ENCODE data around the gene MDC1. TPM values are rescaled to one million over a fixed set of nuclear protein-coding genes. Genes with fewer than 3 reads are reported as not detected.

MDC1 gene
- total RNA-seq, 4 donors from 2014 or later = 10.4 to 27.0 (median 16.3) TPM

Other genes with a start within 250 kb of the MDC1 start
- gene HLA-E, start 227.8 kb downstream of the MDC1 start, total RNA-seq = 100 to 1,000 TPM; 496 to 771 (median 601) TPM
- gene GNL1, start 160.8 kb downstream of the MDC1 start, total RNA-seq = 10 to 100 TPM; 33.9 to 58.9 (median 38.9) TPM
- 10 to 100 TPM in 1 of 4 donors, 1 to 10 TPM in 3; 5.5 to 10.6 (median 9.0) TPM for gene PRR3, start 160.0 kb downstream of the MDC1 start, total RNA-seq
- gene ABCF1, start 145.8 kb downstream of the MDC1 start, total RNA-seq = 10 to 100 TPM; 41.7 to 46.4 (median 45.0) TPM
- gene PPP1R10, start 100.0 kb downstream of the MDC1 start, total RNA-seq = 10 to 100 TPM; 27.2 to 68.2 (median 46.7) TPM
- gene MRPS18B, start 99.4 kb downstream of the MDC1 start, total RNA-seq = 10 to 100 TPM; 48.1 to 85.7 (median 62.4) TPM
- gene ATAT1, start 90.4 kb downstream of the MDC1 start, total RNA-seq = 10 to 100 TPM in 1 of 4 donors, 1 to 10 TPM in 3; 4.7 to 24.0 (median 7.9) TPM
- 10 to 100 TPM in 3 of 4 donors, 1 to 10 TPM in 1; 10.0 to 31.3 (median 15.5) TPM for gene C6orf136, start 70.1 kb downstream of the MDC1 start, total RNA-seq
- gene DHX16, start 44.3 kb downstream of the MDC1 start, total RNA-seq = 10 to 100 TPM; 24.3 to 48.5 (median 33.7) TPM
- 10 to 100 TPM; 25.2 to 31.0 (median 29.2) TPM for gene PPP1R18, start 30.6 kb downstream of the MDC1 start, total RNA-seq
- gene NRM, start 26.3 kb downstream of the MDC1 start, total RNA-seq = 1 to 10 TPM; 2.3 to 9.0 (median 6.8) TPM
- 100 to 1,000 TPM; 166 to 348 (median 244) TPM for gene TUBB, start 3.1 kb upstream of the MDC1 start, total RNA-seq
- gene FLOT1, start 25.4 kb upstream of the MDC1 start, total RNA-seq = 10 to 100 TPM; 28.4 to 60.8 (median 45.5) TPM
- gene IER3, start 27.3 kb upstream of the MDC1 start, total RNA-seq = 10 to 100 TPM; 22.0 to 86.2 (median 45.8) TPM
- gene DDR1, start 167.2 kb upstream of the MDC1 start, total RNA-seq = 100 to 1,000 TPM; 161 to 210 (median 188) TPM
- 10 to 100 TPM; 10.5 to 33.5 (median 11.3) TPM for gene GTF2H4, start 190.9 kb upstream of the MDC1 start, total RNA-seq
- 10 to 100 TPM; 12.6 to 22.0 (median 19.2) TPM for gene VARS2, start 197.0 kb upstream of the MDC1 start, total RNA-seq
- not detected for gene SFTA2, start 214.9 kb upstream of the MDC1 start, total RNA-seq
- gene MUCL3, start 223.7 kb upstream of the MDC1 start, total RNA-seq = not detected